ENCODE measurements around the gene FES. TPM values are rescaled to one million over a fixed set of nuclear protein-coding genes. Genes with fewer than 3 reads are reported as not detected.

The FES gene
- total RNA-seq, result 10 to 100 TPM in 3 of 4 donors, 1 to 10 TPM in 1; 4.7 to 37.1 (median 20.5) TPM

GRCh38 chr15:90883976-90884718, at the start of gene FES:
TSS of gene FES (plus strand) at chr15:90884504. CDS start at chr15:90885046, 542 bp downstream.
- H3K36me3 ChIP-seq, result peaks cover 0 to 31% (median 0%) of the 10 kb centered on the region in 3 donors
- DNase-seq, result peak; percentile 35 to 74 (median 63)
- H3K27me3 ChIP-seq, result no peaks in the 10 kb centered on the region
- no peaks in the 10 kb centered on the region for H3K9me3 ChIP-seq
- H3K4me1 ChIP-seq, result peaks cover 7 to 29% (median 19%) of the 10 kb centered on the region in 4 donors
- peak within 1 kb of the TSS; percentile 41 to 60 (median 46) for H3K4me3 ChIP-seq
- peak within 1 kb of the TSS; percentile 67 to 90 (median 85) for H3K27ac ChIP-seq
- TF ChIP-seq POLR2A (IDR thresholded peaks at IDR 0.05) (peak in 1 of 2 donors; percentile 35), CTCF (IDR thresholded peaks at IDR 0.05) (no peak)

DNA sequence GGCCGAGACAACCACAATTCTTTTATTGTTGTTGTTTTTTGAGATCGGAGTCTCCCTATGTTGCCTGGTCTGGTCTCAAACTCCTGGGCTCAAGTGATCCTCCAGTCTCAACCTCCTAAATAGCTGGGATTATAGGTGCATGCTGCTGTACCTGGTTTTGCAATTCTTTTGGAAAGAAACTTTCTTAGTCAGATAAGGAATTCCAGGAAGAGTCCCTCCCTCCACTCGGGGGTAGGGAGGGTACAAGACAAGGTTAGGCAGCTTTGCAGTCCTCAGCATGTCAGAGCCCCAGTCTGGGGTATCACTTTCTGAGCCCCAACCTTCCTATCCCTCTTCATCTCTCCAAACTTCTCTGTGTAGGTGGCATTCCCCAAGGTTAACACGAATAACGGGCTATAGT, 49.7 kb upstream of the FES start:
- Histone ChIP-seq H3K4me1 (peaks cover 3 to 29% (median 17%) of the 10 kb centered on the region in 4 donors), H3K36me3 (no peaks in the 10 kb centered on the region), H3K4me3 (no peak overlapping the region), H3K9me3 (no peaks in the 10 kb centered on the region), H3K27me3 (no peaks in the 10 kb centered on the region), H3K27ac (no peak overlapping the region)
- TF ChIP-seq POLR2A (IDR thresholded peaks at IDR 0.05), result no peak
- TF ChIP-seq CTCF (IDR thresholded peaks at IDR 0.05), result no peak
- no peak for DNase-seq

GRCh38 chr15:90836296-90836871, 47.9 kb upstream of the FES start:
- H3K27ac ChIP-seq, result no peak overlapping the region
- H3K4me3 ChIP-seq, result no peak overlapping the region
- TF ChIP-seq CTCF (IDR thresholded peaks at IDR 0.05) (no peak), POLR2A (IDR thresholded peaks at IDR 0.05) (no peak)
- H3K27me3 ChIP-seq, result no peaks in the 10 kb centered on the region
- H3K4me1 ChIP-seq, result peaks cover 3 to 35% (median 21%) of the 10 kb centered on the region in 4 donors
- no peaks in the 10 kb centered on the region for H3K9me3 ChIP-seq
- DNase-seq, result no peak
- H3K36me3 ChIP-seq, result no peaks in the 10 kb centered on the region

DNA sequence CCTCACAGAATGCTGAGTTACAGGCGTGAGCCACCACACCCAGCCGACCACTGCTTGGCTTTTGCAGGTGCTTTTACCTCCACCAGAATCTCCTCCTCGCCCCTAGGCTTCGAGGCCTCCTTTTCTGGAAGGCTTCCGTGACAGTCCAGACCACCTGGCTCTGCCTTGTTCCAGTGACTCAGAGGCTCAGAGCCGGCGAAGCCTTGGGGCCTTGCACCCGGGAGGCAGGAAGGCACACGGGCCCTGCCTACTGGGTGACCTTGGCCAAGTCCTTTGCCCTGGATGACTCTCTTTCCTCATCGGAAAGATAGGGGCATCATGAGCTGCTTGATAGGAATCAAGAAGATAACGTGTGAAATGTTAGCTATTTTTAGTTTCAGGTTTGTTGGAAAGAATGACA, 47.2 kb upstream of the FES start:
- no peak for DNase-seq
- no peaks in the 10 kb centered on the region for H3K36me3 ChIP-seq
- TF ChIP-seq POLR2A (IDR thresholded peaks at IDR 0.05) (no peak), CTCF (IDR thresholded peaks at IDR 0.05) (no peak)
- no peaks in the 10 kb centered on the region for H3K9me3 ChIP-seq
- no peaks in the 10 kb centered on the region for H3K27me3 ChIP-seq
- H3K4me1 ChIP-seq, result peaks cover 3 to 35% (median 21%) of the 10 kb centered on the region in 4 donors
- H3K27ac ChIP-seq, result no peak overlapping the region
- H3K4me3 ChIP-seq, result no peak overlapping the region

DNA sequence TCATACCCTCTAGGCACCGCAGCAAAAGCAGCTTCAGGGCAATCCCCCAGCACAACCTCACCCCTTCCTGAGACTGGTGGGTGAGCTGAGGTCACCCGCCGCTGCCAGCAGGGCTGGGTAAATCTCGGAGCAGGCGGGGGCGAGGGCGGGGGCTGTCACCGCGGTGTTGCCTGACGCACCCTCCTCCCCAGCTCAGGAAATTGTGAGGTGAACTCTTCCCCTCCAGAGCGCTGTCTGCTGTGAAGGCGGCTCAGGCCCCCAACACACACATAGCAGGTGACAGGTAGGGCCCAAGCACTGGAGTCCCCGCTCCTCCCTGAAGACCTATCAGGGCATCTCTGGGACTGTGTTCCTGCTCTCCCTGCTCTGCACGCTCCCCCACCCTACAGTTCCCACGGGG, 46.2 kb upstream of the FES start:
- TF ChIP-seq POLR2A (IDR thresholded peaks at IDR 0.05) (no peak), CTCF (IDR thresholded peaks at IDR 0.05) (no peak)
- H3K9me3 ChIP-seq, result no peaks in the 10 kb centered on the region
- no peaks in the 10 kb centered on the region for H3K27me3 ChIP-seq
- H3K4me3 ChIP-seq, result peak overlapping the region in 1 of 4 donors; percentile 15
- H3K4me1 ChIP-seq, result peaks cover 3 to 35% (median 21%) of the 10 kb centered on the region in 4 donors
- H3K36me3 ChIP-seq, result no peaks in the 10 kb centered on the region
- peak overlapping the region in 2 of 4 donors; percentile 38 to 39 for H3K27ac ChIP-seq
- peak in 2 of 3 donors; percentile 67 to 79 for DNase-seq

All from Peyer's patch (tissue), 4 donors.